Measurements from ENCODE around the gene LMBRD1. TPM values are rescaled to one million over a fixed set of nuclear protein-coding genes. Genes with fewer than 3 reads are reported as not detected.

Gene LMBRD1
- total and polyA plus RNA-seq, 2 of the 4 experiments (the other 2 are of a cell fraction): 3.9 to 8.7 TPM

GRCh38 chr6:69832558-69832957, 35.7 kb upstream of the LMBRD1 start:
- TF ChIP-seq FOS (IDR thresholded peaks at IDR 0.05; ENCODE audit: low read depth, low read length) (no peak), SMC3 (IDR thresholded peaks at IDR 0.05; ENCODE audit: low read depth, low read length) (no peak), CEBPB (IDR thresholded peaks at IDR 0.05; ENCODE audit: low read depth, low read length) (no peak), RCOR1 (IDR thresholded peaks at IDR 0.05; ENCODE audit: insufficient replicate concordance, low read length) (no peak), CTCF (conservative IDR thresholded peaks at IDR 0.05; ENCODE audit: low read depth, low read length) (no peak), MXI1 (IDR thresholded peaks at IDR 0.05; ENCODE audit: borderline replicate concordance, low read depth, low read length) (no peak), MAZ (IDR thresholded peaks at IDR 0.05; ENCODE audit: borderline replicate concordance, low read depth, low read length) (no peak), RFX5 (IDR thresholded peaks at IDR 0.05; ENCODE audit: low read depth, low read length) (no peak), RAD21 (IDR thresholded peaks at IDR 0.05; ENCODE audit: low read length) (no peak), BHLHE40 (IDR thresholded peaks at IDR 0.05; ENCODE audit: low read depth, low read length) (no peak), CHD1 (IDR thresholded peaks at IDR 0.05; ENCODE audit: low read depth, low read length) (no peak), NFE2L2 (IDR thresholded peaks at IDR 0.05; ENCODE audit: low read depth, low read length) (no peak)
- Histone ChIP-seq H3K4me3 (ENCODE audit: insufficient read depth, low read depth, low read length) (no peak overlapping the region), H3K9ac (ENCODE audit: low read depth, low read length) (no peak overlapping the region), H2AK5ac (ENCODE audit: low read depth, low read length) (no peak overlapping the region), H3K36me3 (ENCODE audit: control insufficient read depth, insufficient read depth, low read length) (no peaks in the 10 kb centered on the region), H4K91ac (ENCODE audit: insufficient read depth, low read depth, low read length) (no peak overlapping the region), H3K27ac (ENCODE audit: insufficient read depth, low read length) (no peak overlapping the region), H3K4me2 (ENCODE audit: low read depth, low read length) (no peak overlapping the region), H2BK15ac (ENCODE audit: low read depth, low read length) (no peak overlapping the region), H3K56ac (ENCODE audit: extremely low read depth, insufficient read depth, low read length) (0 out of 2 replicates have a peak overlapping the region, but pooled peaks have one; percentile 6), H3K79me1 (ENCODE audit: low read depth in 1 of 2, low read length in 2 of 2) (no peaks in the 10 kb centered on the region), H2BK5ac (ENCODE audit: low read depth, low read length, poor library complexity, severe bottlenecking) (no peak overlapping the region), H4K5ac (ENCODE audit: low read depth, low read length) (no peak overlapping the region), H2BK120ac (ENCODE audit: low read depth, low read length) (no peak overlapping the region), H4K8ac (ENCODE audit: low read depth in 2 of 2, low read length in 2 of 2) (no peak overlapping the region), H2BK20ac (ENCODE audit: low read depth, low read length) (no peak overlapping the region), H3K18ac (ENCODE audit: low read depth, low read length) (no peak overlapping the region), H4K20me1 (ENCODE audit: insufficient read depth, low read length) (no peaks in the 10 kb centered on the region), H3K9me3 (ENCODE audit: control insufficient read depth, insufficient read depth, low read length) (no peaks in the 10 kb centered on the region), H3K23ac (ENCODE audit: low read depth, low read length) (no peak overlapping the region), H2AK9ac (replicated peaks; ENCODE audit: low read depth, low read length, poor library complexity) (no peak overlapping the region), H3K9me1 (ENCODE audit: insufficient read depth, low read length) (no peaks in the 10 kb centered on the region), H3K4ac (ENCODE audit: low read depth, low read length) (no peak overlapping the region), H3K27me3 (ENCODE audit: control insufficient read depth, insufficient read depth, low read length) (no peaks in the 10 kb centered on the region; the same call in 1 of the 2 replicates), H3K14ac (replicated peaks; ENCODE audit: low read depth, low read length) (no peak overlapping the region), H2AFZ (replicated peaks; ENCODE audit: low read length, poor library complexity) (no peak overlapping the region), H3K4me1 (ENCODE audit: control insufficient read depth, insufficient read depth, low read length) (0 out of 2 replicates have a peak, but pooled peaks cover 2% of the 10 kb centered on the region)
- POLR2A ChIA-PET (ENCODE audit: unreplicated experiment): no interaction called here
- intact Hi-C loops (cut with micrococcal nuclease) (no loop called here), in situ Hi-C loops (cut with MboI; ENCODE audit: low sequenced_read_pairs) (loop anchor here (25.0 kb wide), 1 partner anchor 280 kb away; no protein-coding TSS in a partner anchor), dilution Hi-C loops (cut with HindIII; ENCODE audit: low sequenced_read_pairs, unreplicated experiment) (no loop called here)
- BruUV-seq (replicated peaks): no TSS peak
- ATAC-seq (ENCODE audit: low read depth) (no peak), DNase-seq (no peak)
- CTCF ChIA-PET: no interaction called here
